ENCODE results near the gene SMIM7. TPM values are rescaled to one million over a fixed set of nuclear protein-coding genes. Genes with fewer than 3 reads are reported as not detected.

Gene SMIM7
- total RNA-seq, 2 experiments from 2014 or later = 44.3 to 47.4 TPM

DNA sequence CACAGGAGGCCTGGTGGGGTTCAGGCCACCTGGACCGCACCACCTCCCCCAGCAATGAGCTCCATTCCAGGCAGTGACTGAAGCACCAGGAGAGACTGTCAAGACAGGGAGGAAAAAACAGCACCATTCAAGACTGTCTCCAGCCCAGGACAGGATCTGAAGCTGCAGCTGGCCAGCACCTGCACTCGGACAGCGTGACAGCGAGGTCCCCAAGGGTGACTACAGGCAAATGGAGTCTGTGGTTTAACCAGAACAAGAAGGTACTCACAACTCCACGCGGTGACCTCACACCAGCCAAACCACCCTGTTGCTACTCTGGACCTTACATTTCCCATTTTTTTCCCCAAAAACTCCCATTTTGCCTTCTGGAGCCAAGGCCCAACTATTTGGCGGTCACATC is 41.7 kb downstream of the SMIM7 start:
- intact Hi-C loops (cut with DNase I, micrococcal nuclease) = no loop called here
- no peak overlapping the region for H3K27ac Mint-ChIP-seq
- no peaks in the 10 kb centered on the region for H3K27me3 Mint-ChIP-seq
- no peak overlapping the region for H3K27ac ChIP-seq (ENCODE audit: low read depth in 1 of 2, low read length in 2 of 2)
- H3K36me3 Mint-ChIP-seq (ENCODE audit: low read depth) = peaks cover 3% of the 10 kb centered on the region
- peaks cover 11% of the 10 kb centered on the region for H3K36me3 ChIP-seq (ENCODE audit: insufficient read depth, low read length)
- no peak overlapping the region for H3K4me3 ChIP-seq (ENCODE audit: low read length)
- H3K4me3 Mint-ChIP-seq = no peak overlapping the region
- H3K4me1 Mint-ChIP-seq (ENCODE audit: low read depth) = peaks cover 89% of the 10 kb centered on the region
- H3K4me1 ChIP-seq (ENCODE audit: insufficient read depth, low read length) = peaks cover 87% of the 10 kb centered on the region
- no peaks in the 10 kb centered on the region for H3K9me3 ChIP-seq (ENCODE audit: control insufficient read depth in 1 of 2, insufficient read depth in 1 of 2, low read length in 2 of 2)
- TF ChIP-seq, protein P1, sequence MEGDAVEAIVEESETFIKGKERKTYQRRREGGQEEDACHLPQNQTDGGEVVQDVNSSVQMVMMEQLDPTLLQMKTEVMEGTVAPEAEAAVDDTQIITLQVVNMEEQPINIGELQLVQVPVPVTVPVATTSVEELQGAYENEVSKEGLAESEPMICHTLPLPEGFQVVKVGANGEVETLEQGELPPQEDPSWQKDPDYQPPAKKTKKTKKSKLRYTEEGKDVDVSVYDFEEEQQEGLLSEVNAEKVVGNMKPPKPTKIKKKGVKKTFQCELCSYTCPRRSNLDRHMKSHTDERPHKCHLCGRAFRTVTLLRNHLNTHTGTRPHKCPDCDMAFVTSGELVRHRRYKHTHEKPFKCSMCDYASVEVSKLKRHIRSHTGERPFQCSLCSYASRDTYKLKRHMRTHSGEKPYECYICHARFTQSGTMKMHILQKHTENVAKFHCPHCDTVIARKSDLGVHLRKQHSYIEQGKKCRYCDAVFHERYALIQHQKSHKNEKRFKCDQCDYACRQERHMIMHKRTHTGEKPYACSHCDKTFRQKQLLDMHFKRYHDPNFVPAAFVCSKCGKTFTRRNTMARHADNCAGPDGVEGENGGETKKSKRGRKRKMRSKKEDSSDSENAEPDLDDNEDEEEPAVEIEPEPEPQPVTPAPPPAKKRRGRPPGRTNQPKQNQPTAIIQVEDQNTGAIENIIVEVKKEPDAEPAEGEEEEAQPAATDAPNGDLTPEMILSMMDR (IDR thresholded peaks at IDR 0.05) = no peak
- no peak for DNase-seq
- H3K9me3 Mint-ChIP-seq = no peaks in the 10 kb centered on the region
- ChIA-PET CTCF (interaction anchor here (0.5 kb wide), 1 partner anchor 319 kb away, joined by 4 read pairs; no protein-coding TSS in a partner anchor), POLR2A (interaction anchor here (0.7 to 0.9 kb wide), 2 partner anchors 34 to 69 kb away, joined by 3 read pairs; no protein-coding TSS in a partner anchor)
- no peak for ATAC-seq (ENCODE audit: poor library complexity)
- H3K27me3 ChIP-seq (ENCODE audit: control insufficient read depth in 1 of 2, insufficient read depth in 2 of 2, low read length in 2 of 2) = no peaks in the 10 kb centered on the region

DNA sequence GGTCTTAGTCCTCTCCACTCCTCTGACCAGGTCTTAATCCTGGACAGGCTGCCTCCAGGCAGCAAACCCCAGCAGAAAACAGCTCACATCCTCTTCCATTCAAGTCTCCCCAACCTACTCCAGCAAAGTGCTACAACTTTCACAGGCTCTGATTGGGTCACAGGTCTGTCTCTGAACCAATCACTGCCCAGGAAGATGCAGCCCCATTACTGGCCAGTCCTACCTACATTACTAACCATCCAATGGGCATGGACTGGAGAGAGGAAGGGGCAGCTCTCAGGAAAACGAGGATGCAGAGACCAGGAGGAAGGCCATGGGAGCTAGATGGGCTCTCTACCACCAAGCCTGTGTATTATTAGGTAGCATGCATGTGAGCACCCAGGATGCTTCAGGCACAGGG is 44.1 kb downstream of the SMIM7 start:
- Mint-ChIP-seq H3K4me1 (ENCODE audit: low read depth) (peaks cover 95% of the 10 kb centered on the region), H3K27ac (peak overlapping the region; percentile 35), H3K36me3 (ENCODE audit: low read depth) (peaks cover 2% of the 10 kb centered on the region), H3K27me3 (no peaks in the 10 kb centered on the region), H3K4me3 (no peak overlapping the region), H3K9me3 (no peaks in the 10 kb centered on the region)
- POLR2A ChIA-PET = interaction anchor here (0.6 kb wide), 1 partner anchor 503 kb away, joined by 3 read pairs; no protein-coding TSS in a partner anchor
- Histone ChIP-seq H3K27ac (ENCODE audit: low read depth in 1 of 2, low read length in 2 of 2) (no peak overlapping the region), H3K36me3 (ENCODE audit: insufficient read depth, low read length) (peaks cover 3% of the 10 kb centered on the region), H3K4me3 (ENCODE audit: low read length) (no peak overlapping the region), H3K27me3 (ENCODE audit: control insufficient read depth in 1 of 2, insufficient read depth in 2 of 2, low read length in 2 of 2) (no peaks in the 10 kb centered on the region), H3K9me3 (ENCODE audit: control insufficient read depth in 1 of 2, insufficient read depth in 1 of 2, low read length in 2 of 2) (no peaks in the 10 kb centered on the region), H3K4me1 (ENCODE audit: insufficient read depth, low read length) (peaks cover 77% of the 10 kb centered on the region)
- CTCF ChIA-PET = no interaction called here
- TF ChIP-seq, protein P1 (IDR thresholded peaks at IDR 0.05) = no peak
- no peak for ATAC-seq (ENCODE audit: poor library complexity)
- intact Hi-C loops (cut with DNase I, micrococcal nuclease) = no loop called here
- no peak for DNase-seq

DNA sequence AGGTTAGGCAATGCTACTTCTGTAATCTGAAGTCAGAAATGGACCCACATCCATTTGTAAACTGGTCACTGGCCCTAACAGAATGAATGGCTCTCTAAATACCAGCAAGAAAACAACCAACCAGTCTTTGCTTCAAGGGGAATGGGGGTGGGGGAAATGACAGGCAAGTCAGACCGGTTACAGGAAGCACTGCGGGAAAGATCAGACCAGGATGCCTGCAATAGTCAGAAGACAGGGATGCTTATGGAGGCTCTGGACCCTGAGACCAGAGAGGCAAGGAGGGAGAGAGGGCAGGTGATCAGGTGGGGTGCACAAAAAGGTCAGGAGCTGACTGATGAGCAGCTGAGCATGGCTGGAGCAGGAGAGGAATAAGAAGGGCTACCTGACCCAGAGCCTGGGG is 45.0 kb downstream of the SMIM7 start:
- Histone ChIP-seq H3K27me3 (ENCODE audit: control insufficient read depth in 1 of 2, insufficient read depth in 2 of 2, low read length in 2 of 2) (no peaks in the 10 kb centered on the region), H3K4me1 (ENCODE audit: insufficient read depth, low read length) (peaks cover 74% of the 10 kb centered on the region), H3K36me3 (ENCODE audit: insufficient read depth, low read length) (peaks cover 2% of the 10 kb centered on the region), H3K27ac (ENCODE audit: low read depth in 1 of 2, low read length in 2 of 2) (no peak overlapping the region), H3K9me3 (ENCODE audit: control insufficient read depth in 1 of 2, insufficient read depth in 1 of 2, low read length in 2 of 2) (no peaks in the 10 kb centered on the region), H3K4me3 (ENCODE audit: low read length) (no peak overlapping the region)
- intact Hi-C loops (cut with DNase I, micrococcal nuclease) = no loop called here
- H3K4me1 Mint-ChIP-seq (ENCODE audit: low read depth) = peaks cover 90% of the 10 kb centered on the region
- H3K27ac Mint-ChIP-seq = peak overlapping the region; percentile 35
- no peaks in the 10 kb centered on the region for H3K9me3 Mint-ChIP-seq
- no peaks in the 10 kb centered on the region for H3K27me3 Mint-ChIP-seq
- DNase-seq (no peak), ATAC-seq (ENCODE audit: poor library complexity) (no peak)
- CTCF ChIA-PET = interaction anchor here (3.5 kb wide), 1 partner anchor 28 kb away, joined by 15 read pairs; no protein-coding TSS in a partner anchor
- peaks cover 4% of the 10 kb centered on the region for H3K36me3 Mint-ChIP-seq (ENCODE audit: low read depth)
- POLR2A ChIA-PET = no interaction called here
- H3K4me3 Mint-ChIP-seq = no peak overlapping the region
- TF ChIP-seq, protein P1 (IDR thresholded peaks at IDR 0.05) = no peak
